Fibroblast of mammary gland (primary cell): ENCODE measurements around the gene NFKBIB.

Experiments
- DNase-seq: peaks from one replicate; pipeline ENCODE4 v3.0.0-alpha.2; 2010; ENCODE audit warnings: low read depth
- H3K4me3 ChIP-seq: 2 replicates; pipeline ENCODE4 v1.5.1; 2011; ENCODE audit warnings: low read depth, mild to moderate bottlenecking, low read length, moderate library complexity; ENCODE audit not compliant: control insufficient read depth
- CTCF ChIP-seq: conservative IDR thresholded peaks from 2 replicates; pipeline ENCODE4 v1.5.1; 2011; ENCODE audit warnings: low read depth, low read length, inconsistent platforms; ENCODE audit not compliant: control insufficient read depth, insufficient read depth

Gene NFKBIB

DNA sequence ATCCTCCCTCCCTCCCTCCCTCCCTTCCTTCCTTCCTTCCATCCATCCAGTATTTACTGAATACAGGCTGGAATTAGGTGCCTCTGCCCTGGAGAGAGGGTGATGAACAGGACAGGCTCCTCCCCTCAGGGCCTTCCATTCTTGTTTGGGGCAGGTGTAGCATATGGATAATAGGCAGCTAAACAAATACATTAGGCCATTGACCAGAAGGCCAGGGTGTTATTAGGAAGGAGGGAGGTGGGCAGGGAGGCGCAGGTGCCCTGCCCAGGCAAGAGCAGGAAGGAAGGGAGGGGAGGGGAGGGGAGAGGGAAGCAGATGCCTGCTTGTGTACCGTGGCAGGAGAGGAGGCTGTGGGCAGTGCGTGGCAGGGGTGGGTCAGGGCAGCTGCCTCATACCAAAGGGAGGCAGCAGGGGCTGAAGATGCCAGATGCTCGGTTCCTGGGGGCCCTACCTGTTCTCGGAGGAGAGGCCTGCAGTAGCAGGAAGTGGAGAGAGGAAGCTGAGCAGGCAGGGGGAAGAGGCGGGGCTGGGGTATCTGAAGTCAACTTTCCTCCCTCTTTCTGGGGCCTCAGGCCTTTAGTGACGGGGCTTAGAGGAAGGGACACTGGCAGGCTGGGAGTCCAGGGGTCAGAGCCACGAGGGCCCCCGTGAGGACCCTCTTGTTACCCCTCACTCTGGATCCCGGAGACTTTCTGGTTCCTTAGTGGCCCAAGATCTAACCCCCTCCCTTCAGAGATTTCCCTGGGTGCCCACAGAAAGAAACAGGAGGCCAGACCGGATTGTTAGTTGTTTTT lies 21.8 kb upstream of the NFKBIB start, which contains the start of gene RINL:
RINL (minus strand) TSS at position 495 of the 794 bp plus-strand sequence. CDS start 1,533 bp downstream, outside the sequence.
- no peak within 1 kb of the TSS for H3K4me3 ChIP-seq
- no peak for TF ChIP-seq CTCF
- DNase-seq = no peak

DNA sequence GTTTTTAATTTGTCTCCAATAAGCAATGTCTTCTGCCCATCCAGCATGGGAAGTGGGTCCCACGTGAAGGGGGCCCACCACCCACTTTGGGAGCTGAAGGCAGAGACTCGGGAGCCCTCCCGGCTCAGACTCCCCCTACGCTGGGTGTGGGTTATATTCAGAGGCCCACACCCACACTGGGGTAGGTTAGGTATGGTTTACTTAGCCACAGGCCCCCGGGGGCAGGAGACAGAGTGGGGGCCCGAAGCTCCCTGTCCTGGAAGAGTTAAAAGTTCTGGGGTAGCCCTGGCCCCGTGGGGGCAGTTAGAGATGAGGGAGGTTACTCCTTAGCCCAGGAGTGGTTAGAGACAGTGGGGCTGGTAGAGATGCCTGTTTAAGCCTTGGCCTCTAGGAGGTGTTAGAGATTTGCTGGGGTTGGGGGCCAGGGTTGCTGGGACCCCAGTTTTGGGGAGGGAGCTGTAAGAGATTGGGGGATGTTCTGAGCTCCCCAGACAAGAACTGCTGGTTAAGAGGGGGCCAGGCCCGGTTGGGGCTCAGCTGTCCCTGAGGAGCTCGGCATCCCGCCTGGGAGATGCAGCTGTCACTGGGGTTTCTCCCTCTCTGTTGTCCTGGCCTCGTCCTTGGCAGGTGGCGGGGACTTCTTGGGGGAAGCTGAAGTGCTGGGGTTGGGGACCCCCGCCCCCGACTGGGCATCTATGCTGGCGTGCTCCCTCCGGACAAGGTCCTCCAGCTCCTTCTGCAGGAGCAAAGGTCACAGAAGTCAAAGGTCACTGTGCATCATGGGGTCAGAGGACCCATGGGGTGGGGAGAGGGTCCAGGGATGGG lies 21.0 kb upstream of the NFKBIB start:
- no peak for DNase-seq
- H3K4me3 ChIP-seq = no peak overlapping the region
- TF ChIP-seq CTCF = no peak

DNA sequence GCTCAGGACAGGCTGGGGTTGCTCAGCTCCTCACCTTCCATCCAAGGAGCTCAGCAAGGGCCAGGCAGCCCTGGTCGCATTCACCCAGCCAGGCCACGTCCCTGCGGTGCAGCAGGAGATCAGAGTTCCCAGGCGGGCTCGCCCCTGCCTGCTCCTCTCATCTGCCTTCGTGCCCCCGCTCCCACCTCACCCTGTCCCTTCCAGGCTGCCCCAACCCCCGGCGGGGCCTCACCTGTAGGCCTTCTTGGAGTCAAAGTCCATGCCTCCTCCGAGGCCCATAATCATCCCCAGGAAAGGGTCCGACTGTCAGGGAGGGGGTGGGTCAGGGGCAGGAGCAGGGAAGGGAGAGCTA lies 20.4 kb upstream of the NFKBIB start:
- TF ChIP-seq CTCF = no peak
- DNase-seq = no peak
- H3K4me3 ChIP-seq = no peak overlapping the region

- no peak for DNase-seq
- TF ChIP-seq CTCF = no peak
- H3K4me3 ChIP-seq = no peak overlapping the region
Observed at GRCh38 chr19:38880076-38880881, 19.5 kb upstream of the NFKBIB start.

- DNase-seq = no peak
- H3K4me3 ChIP-seq = no peak overlapping the region
Observed at GRCh38 chr19:38880882-38881609, 18.7 kb upstream of the NFKBIB start.

More at GRCh38 chr19:38880882-38881609, 18.7 kb upstream of the NFKBIB start:
- no peak for TF ChIP-seq CTCF
